GM19035 (cell line): ENCODE measurements around the gene FGF8.
"Not testable (repeated sequence)": the region's sequence is repeated elsewhere in the genome, so short reads cannot be mapped to it uniquely, and the experiment has no call there.

Source experiments
- ATAC-seq: cut with Tn5 transposase; IDR thresholded peaks from one replicate; pipeline ENCODE4 v1.9.1; 2021; ENCODE audit not compliant: unreplicated experiment

The FGF8 gene, protein sequence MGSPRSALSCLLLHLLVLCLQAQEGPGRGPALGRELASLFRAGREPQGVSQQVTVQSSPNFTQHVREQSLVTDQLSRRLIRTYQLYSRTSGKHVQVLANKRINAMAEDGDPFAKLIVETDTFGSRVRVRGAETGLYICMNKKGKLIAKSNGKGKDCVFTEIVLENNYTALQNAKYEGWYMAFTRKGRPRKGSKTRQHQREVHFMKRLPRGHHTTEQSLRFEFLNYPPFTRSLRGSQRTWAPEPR

DNA sequence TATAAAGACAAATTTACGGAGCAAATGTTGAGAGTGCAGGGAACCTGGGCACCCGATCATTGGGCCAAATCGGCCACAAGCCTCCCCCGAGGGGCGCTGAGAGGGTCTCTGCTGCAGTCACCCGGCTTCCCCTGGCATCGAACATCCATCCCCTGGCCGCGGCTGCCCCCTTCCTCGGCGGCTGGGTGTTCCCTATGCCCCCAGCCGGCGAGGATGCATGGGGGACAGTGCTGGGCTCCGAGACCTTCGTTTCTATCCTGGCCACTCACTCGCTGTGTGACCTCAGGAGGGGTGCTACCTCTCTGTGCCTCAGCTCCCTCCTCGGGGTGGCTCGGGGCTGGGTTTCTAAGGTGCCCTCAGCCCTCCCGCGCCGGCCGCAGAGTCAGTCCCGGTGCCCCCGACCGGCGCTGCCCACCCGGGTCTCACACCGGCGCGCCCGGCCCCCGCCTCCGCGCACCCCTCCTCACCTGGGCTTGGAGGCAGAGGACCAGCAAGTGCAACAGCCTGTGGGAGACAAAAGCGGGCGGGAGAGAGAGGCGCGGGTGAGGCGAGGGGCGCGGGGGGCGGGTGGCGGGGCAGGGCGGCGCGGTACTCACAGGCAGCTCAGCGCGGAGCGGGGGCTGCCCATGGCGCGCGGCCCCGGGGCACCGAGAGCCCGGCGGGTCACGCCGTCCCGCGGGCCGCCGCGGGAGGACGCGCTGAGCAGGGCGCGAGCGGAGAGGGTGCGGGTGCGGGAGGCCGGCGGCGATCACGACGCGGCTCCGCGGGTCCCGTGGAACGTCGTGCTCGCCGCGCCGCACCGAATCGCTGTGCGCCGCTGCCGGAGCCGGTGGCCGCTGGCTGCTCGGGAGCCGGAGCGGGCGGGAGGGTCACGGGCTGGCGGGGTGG, at the start of gene FGF8:
FGF8 (minus strand) TSS at position 842 of the 888 bp plus-strand sequence; CDS start at position 628, 214 bp downstream.
- no peak for ATAC-seq

DNA sequence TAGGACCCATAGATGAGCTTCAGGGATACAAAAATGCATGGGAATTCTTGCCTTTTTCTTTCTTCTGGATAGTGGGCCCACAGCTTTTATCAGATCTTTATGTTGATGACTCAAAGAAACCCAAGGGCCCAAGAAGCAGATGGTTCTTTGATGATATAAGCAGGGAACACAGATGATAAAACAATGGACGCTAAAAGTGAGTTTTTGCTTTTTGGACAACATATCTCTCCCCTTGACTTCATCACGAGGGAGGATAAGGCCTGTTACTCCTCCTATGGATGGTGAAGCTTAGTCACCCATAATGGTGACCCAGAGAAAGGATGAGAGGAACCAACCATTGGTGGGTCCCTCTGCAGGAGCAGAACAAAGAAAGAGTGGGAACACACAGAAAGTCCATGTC, 48.8 kb upstream of the FGF8 start:
- no peak for ATAC-seq

DNA sequence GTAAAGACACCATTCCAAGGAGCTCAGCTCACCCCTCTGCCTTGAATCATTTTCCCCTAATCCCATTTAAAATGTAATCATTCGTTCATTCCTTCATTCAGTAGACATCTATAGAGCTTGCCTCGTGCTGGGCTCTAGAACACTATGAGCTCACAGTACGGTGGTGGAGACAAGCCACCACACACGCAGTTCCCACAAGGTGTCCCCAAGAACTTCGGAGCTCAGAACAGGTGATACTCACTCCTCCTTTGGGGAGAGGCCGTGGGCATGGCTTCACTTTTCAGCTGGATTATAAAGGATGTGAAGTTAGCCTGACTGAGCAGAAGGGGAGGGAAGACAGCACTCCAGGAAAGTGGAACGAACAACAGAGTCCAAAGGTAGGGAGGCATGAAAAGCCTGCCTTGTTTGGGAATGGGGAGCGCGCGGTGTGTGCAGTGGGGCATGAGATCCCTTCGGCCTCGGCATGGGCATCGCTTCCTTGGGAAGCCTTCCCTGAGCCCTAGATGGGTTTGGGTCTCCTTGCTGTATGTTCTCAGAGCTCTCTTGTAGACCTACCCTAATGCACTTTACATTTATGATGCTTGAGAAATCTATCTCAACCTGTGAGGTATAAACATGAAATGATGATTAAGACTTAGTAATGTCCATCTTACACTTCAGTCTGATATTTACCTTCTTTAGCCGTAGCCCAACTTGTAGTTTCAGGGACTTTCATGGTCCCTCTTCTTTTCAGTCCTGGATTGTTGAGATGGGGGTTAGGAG, 43.1 kb upstream of the FGF8 start:
- peak; percentile 16 for ATAC-seq

DNA sequence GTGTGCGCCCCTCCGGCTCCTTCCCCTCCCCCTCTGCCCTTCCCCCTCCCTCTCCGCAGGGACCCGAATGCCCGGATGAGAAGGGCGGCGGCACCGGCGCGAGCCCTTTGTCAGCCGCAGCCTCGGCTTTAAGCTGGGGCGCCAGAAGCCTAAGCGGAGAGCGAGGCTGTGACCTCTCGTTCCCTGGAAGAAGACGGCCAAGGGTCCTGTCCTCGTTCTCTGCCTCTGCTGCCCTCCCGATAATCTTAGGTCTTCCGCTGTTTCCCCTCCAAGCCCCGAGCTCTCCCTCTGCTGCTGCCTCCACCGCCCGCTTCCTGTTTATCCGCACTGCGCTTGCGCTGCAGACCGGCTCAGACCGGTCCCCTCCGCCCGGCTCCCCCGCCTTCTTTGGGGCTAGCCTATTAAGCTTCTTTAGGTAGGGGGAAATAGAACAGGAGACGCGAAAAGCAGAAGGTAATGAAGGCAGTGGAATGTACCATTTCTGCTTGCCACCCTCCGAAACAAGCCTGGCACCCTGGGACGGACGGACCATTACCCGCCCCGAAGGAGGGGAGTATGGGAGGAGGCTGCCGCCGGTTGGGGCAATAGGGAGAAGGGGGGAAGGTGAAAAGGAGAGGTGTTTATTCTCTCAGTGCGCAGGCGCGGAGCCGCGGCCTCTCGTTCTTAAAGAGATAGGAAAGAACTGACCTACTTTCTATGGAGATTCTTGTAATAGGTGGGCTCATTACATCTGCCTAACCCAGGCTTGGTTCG, 42.4 kb upstream of the FGF8 start, which contains the start of gene OGA:
OGA (minus strand) TSS at position 326 of the 753 bp plus-strand sequence. CDS start 422 bp downstream, outside the sequence.
- ATAC-seq = peak; percentile 82

DNA sequence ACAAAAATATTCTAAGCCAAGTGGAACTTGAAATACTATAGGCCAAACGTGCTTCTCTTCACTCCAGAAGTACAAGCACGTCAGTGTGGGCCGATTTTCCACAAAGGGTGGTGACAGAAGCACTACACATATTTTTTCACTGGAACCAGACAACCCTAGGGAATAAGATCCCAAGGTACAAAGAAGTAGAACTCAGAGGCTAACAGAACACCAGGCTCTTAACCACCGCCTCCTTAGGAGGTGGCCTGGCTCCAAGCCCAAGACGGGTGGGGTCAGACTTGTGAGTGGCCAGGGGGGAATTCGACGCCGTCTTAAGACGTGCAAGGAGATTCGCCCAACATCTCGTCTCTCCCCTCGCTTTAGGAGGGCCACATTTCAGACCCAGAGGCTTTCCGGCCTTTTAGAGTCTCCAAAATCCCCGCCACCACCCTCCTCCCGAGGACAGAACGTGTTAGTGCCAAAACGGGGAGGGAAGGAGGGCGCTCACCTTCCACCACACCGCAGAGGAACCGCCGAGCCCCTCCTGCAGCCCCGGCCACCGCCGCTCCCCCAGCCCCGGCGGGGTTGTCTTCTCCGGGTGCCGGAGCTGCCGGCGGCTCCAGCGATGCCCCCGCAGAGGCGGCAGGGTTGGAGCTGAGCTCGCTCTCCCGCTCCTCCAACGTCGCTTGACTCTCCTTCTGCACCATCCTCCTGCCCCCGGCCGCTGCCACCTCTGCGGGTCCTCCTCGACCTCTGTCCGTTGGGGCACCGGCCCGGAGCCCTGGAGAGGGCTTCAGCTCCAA, 41.6 kb upstream of the FGF8 start:
- ATAC-seq = peak; percentile 1

DNA sequence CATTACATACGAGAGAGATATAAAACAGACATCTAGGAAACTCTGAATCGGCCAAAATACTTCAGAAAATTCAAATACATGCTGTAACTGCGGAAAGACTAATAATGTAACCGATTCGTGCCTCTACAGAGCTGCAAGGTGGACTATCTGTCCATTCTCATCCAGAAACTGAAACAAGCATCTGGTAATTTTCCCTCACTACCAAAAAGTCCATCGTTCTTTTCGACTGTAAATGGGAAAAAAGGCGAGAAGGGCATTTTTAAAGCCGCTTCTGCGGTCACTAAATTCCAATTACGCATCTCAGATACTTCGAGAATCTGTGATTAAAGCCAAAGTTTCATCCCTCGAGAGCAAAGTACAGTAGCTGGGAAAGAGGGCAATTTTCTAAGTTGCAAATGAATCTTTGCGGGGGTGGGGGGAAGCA, 41.0 kb upstream of the FGF8 start:
- ATAC-seq = no peak

DNA sequence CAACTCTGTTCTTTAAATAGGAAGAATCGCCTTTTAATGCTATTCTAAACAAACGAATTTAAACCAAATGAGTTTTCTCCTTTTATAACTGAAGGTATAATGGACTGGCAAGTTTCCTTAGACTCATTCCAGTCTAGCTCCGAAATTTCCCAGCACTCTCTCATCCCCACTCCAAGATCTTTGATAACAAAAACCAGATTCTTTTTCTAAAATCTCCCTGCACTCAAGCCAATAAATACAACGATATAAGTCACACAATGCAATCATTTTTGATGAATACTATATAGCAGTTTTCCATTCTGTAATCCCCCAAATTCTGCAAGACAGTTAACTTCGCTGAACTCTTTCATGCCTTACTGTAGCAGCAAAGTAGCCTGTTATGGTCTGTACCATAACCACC, 40.5 kb upstream of the FGF8 start:
- ATAC-seq = no peak

DNA sequence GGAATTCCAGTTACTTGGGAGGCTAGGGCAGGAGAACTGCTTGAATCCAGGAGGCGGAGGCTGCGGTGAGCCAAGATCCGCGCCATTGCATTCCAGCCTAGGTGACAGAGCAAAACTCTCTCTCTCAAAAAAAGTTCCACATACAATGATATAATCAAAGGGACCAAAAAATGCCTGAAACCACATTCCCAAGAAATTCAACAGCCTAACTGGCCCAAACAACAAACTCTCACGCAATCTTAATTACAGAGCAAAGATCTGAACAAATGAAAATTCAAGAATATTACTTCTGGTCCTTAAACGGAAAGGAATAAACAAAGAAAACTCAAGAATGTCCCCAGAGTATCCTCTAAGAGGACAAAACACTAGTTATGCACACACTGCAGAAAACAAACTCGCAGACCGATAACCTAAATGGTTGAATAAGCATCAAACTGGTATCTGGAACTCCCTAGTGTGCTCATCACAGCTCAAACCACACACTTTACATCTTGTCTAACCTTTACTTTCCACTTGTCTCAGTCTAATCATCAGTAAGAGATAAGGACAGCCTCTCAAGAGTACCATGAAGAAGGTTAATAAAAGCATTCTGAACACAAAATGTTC, 38.7 kb upstream of the FGF8 start:
- ATAC-seq = no peak

DNA sequence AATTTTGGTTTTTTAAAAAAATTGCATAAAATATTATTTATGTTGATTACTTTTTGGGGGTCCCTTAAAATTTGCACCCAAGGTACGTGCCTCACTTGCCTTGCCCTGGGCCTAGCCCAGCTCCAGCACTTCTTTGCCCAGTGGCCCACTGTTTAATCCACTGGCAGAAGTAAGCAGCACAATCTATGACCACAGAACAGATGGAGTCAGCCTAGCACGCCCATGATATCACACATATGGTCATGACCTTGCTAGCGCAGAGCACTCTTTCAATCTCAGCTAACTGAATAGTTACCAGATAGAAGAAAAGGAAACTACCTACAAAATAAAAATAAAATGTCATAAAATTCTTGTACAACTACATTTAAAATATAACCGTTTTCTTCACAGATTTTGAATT, 36.7 kb upstream of the FGF8 start:
- no peak for ATAC-seq

DNA sequence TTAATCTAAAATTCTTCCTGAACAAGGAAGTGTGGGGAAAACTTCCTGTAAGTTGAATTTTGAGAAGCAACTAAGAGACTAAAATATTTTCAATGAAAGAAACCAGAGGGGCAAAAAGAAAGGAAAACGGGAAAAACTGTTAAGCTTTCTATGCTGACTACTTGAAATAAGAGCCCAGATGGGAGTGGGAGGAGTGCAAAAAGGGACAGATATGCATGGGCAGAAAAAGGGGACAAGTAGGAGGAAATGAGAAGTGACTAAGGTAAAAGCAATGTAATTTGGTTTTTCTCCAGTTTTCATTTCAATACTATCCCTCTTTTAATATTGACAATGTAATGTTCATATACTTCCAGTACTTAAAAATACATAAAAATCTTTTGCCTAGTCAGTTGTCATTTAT, 31.2 kb upstream of the FGF8 start:
- ATAC-seq = no peak

DNA sequence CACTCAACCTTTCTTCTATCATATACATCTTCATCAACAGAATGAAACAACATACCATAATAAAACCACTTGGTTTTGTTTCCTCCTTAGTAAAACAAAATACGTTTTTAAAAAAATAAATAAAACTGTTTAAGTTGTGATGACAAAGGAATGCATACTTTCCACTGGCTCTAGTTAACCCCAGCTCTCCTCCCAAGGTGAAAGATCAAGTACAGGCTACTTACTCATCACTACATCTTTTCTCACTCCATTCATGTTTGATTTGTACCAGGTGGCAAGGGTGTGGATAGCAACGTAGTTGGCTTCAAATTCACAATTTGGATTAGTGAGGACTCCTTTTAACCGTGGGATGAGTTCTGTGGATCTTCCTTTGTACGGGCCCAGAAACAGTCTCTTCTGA, 27.6 kb upstream of the FGF8 start:
- ATAC-seq = no peak

DNA sequence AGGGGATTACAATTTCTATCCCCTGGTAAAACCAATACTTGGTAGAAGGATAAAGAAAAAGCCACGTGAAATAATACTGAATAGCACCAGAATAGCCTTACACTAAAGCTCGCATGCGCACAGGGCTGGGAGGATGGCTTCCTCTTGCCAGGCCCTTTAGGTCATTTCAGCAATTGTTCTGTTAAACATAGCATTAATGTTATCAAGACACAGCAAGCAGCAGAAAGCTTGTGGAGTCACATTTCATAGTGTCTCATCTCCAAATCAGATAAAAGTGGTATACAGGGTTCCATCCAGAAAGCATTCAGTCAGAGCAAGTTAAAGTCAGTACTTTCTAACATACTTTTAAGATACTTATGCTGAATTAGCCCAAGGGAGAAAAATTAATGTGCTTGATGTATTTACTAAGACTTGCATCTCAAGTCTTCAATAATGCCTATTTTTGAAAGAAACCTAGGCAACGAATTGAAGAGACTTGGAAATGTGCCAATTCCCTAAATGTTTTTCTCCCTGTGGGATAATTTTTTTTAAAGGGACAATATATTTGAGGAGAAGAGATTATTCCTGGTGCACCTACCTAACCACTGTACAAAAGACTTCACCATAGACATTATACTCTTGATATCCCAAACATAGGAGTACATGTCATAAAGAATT, 21.6 kb upstream of the FGF8 start:
- ATAC-seq = no peak

DNA sequence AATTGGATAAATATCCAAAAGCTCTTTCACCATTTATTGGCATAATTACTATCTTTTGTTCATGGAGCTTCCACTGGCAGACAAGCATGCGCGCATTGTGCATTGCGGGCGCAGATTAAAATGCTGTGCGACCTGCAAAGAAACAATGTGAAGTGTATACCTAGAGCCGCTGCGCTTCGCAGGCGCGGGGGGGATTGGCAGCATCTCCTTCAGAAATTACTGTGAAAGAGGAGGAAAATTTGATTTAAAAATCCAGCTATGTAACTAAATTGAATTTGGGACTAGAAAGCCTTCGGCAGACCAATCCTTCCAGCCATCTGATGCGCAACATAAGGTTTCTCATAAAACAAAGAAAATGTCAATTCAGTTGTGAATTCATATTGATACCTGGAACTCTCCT, 17.6 kb upstream of the FGF8 start:
- ATAC-seq = no peak

DNA sequence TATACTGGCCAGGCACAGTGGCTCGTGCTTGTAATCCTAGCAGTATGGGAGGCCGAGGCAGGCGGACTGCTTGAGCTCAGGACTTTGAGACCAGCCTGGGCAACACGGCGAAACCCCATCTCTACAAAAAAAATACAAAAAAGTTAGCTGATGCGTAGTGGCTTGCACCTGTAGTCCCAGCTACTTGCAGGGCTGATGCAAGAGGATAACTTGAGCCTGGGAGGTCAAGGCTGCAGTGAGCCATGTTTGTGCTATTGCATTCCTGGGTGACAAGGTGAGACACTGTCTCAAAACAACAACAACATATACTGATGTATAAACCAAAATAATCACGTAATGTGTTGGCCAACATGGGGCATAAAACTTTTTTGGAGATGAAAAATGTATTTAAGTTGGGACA, 13.8 kb upstream of the FGF8 start:
- no peak for ATAC-seq

DNA sequence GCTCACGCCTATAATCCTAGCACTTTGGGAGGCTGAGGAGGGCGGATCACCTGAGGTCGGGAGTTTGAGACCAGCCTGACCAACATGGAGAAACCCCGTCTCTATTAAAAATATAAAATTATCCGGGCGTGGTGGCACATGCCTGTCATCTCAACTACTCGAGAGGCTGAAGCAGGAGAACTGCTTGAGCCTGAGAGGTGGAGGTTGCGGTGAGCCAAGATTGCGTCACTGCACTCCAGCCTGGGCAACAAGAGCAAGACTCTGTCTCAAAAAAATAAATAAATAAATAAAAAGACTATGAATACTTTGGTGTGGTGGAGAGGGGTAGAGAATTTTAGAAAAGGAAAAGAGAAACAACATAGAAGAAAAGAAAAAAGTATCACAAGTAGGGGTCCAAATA, 13.3 kb upstream of the FGF8 start:
- not testable (repeated sequence) for ATAC-seq

DNA sequence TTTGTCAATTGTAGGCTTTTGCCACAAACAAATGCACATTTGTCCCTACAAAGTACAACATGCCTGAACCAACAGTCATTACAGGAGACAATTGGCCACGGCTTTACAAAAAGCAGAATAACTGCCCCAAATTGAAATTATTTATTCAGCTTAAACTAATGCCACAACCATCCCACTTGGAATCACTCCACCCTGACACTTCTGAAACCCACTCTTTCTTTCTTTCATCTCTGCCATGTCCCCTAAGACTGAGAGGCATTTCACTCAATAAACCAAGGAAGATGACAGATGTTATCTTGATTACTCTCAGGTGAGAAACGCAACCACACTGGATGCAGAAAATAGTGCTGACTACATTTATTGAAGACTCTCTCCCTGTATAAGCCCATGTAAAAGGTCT, 9.9 kb upstream of the FGF8 start:
- ATAC-seq = no peak

DNA sequence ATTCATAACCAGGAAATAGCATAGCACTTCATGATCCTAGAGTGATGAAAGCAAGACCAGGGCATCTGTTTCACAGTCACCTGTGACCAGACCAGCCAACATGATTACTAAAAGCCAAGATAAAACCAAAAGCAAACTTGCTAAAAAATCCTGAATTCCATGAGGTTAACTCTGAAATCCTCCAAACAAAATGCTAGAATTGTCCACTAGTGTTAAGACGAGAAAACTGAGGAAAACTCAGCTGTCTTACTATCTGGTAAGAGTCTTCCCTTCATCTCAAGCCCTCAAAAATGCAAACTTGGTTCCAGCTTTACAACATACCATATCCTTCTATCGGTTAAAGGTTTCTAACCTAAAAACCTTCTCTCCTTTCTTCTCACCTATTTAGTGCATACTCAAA, 8.6 kb upstream of the FGF8 start:
- no peak for ATAC-seq

DNA sequence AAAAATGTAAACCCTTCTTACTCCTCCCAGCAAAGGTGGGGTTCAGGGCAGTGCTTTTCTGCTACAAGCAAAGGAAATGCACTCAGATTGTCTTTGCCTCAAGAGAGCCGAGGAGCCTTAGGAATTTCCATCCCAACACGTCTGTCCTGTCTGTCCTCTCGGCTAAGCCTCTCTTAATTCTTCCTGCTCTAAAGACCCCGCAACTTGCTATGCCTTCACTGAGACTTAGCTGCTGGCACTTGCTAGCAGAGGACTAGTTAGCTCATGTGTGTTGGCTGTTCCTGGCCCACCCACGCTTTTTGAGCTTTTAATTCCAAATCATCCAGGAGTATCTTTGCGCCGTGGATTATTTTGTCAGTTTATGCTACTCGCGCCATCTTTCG, 7.8 kb upstream of the FGF8 start:
- no peak for ATAC-seq
